Globus pallidus (tissue), 1 donor: ENCODE data around the gene MEGF8.
A peak's percentile ranks its signal among the peaks of the same experiment; 100 is the strongest.

Experiments used
- DNase-seq: peaks from one replicate; pipeline ENCODE4 v3.0.0-alpha.2; 2015; ENCODE audit warnings: low spot score

The MEGF8 gene

DNA sequence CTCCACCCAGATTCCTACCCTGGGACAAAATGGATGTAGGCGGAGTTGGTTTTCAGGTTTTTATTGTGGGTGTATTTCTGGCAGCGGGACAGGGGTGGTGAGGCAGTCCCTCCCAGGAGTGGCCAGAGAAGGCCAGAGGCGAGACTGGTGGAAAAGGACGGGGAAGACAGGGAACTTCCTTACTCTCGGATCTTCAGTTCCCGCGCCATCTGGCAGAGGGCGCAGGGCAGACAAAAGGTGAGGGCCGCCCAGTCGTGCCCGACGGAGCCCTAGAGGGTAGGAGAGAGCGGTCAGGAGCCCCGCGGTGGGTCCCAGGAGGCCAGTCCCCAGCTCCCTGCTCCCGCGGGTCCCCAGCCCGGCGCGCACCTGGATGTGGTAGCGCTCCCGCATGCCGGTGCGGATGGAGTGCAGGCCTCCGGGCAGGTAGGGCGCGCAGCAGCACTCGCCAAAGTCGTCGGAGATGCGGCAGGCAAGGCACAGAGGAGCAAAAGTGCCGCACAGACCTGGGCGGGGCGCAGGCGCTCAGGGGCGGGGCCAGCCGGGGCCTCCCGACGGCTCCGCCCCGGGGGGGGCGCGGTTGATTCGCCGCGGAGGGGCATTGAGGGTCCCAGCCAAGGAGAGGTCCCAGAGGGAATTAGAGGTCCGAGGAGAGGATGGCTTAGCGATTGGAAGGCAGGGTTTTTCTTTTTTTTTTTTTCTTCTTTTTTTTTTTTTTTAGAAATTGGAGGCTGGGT, 61.7 kb downstream of the MEGF8 start:
- DNase-seq: peak; percentile 38

DNA sequence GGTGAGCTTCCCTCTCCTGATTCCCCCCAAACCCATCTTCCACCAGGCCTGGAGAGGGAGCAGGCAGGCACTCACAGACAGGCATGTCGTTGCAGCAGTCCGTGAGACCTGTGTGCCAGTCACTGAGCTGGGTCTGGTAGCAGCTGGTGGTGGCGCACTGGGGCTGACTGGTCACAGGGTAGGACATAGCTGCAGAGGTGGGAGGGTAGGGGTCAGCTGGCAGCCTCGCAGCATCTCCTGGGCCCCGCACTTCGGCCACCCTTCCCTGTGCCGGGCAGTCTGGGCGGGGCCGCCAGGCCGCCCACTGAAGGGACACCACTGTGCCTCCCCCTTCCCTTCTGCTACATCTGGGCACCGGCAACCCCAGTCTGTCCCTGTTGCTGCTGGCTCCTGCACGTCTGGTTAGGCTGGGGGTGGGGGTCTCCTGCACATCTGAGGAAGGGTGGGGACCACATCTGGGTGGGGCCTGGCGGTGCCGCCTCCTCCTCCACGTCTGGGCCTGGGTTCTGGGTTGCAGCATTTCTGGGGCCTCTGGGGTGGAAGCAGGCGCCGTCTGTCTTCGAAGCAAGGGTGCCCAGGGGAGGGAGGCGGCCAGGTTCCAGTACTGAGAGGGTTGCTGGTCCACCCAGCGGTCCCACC, 63.5 kb downstream of the MEGF8 start:
- DNase-seq: no peak

DNA sequence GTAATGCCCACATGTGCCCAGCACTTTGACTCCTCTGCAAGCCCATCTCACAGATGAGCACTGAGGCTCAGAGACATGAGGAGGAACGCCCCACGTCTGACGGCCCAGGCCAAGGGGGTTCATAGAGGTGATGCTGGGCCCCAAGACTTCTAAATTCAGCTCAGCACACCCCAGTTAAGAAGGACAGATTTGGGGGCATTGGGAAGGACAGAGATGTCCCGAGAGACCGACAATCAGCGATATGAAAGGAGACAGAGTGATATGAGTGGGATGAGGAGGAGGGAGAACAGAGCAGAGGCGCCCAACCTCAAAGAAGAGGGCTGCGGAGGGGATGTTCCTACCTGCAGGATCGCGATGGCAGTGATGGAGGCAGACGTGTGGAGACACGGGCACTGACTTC, 64.5 kb downstream of the MEGF8 start, which contains the start of gene CNFN:
CNFN (minus strand) TSS at position 399 of the 400 bp plus-strand sequence. CDS start 1,260 bp downstream, outside the sequence.
- no peak for DNase-seq

DNA sequence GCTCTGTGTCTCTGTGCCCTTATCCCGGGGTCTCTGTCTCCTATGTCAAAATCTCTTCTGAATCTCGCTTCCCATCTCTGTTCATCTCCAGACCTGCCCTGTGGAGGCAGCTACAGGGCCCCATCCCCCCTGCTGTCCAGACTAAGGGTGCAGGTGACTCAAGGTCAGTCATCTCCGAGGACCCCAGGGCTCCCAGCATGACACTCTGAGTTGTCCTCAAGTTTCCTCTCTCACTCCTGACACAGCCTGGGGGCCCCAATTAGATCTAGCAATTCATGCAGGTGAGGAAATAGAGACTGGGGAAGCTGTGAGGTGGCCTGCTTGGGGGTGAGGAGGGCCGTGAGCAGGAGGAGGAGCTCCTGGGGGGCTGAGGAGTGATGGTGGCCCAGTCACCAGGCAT, 66.7 kb downstream of the MEGF8 start:
- DNase-seq: no peak

DNA sequence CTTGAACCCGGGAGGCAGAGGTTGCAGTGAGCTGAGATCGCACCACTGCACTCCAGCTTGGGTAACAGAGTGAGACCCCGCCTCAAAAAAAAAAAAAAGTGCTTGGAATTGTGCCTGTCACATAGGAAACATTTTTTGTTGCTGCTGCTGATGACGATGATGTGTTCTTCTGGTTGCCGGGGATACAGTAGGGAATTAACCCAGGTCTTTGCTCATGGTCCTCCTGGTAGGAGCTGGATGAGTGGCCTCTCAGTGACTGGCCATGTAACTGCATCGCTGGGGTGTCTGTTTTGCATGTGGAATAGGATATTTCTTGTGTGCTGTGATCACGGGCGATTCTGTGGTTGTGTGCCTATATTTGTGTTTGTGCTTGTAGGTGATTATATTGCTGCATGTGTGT, 69.3 kb downstream of the MEGF8 start:
- DNase-seq: no peak

DNA sequence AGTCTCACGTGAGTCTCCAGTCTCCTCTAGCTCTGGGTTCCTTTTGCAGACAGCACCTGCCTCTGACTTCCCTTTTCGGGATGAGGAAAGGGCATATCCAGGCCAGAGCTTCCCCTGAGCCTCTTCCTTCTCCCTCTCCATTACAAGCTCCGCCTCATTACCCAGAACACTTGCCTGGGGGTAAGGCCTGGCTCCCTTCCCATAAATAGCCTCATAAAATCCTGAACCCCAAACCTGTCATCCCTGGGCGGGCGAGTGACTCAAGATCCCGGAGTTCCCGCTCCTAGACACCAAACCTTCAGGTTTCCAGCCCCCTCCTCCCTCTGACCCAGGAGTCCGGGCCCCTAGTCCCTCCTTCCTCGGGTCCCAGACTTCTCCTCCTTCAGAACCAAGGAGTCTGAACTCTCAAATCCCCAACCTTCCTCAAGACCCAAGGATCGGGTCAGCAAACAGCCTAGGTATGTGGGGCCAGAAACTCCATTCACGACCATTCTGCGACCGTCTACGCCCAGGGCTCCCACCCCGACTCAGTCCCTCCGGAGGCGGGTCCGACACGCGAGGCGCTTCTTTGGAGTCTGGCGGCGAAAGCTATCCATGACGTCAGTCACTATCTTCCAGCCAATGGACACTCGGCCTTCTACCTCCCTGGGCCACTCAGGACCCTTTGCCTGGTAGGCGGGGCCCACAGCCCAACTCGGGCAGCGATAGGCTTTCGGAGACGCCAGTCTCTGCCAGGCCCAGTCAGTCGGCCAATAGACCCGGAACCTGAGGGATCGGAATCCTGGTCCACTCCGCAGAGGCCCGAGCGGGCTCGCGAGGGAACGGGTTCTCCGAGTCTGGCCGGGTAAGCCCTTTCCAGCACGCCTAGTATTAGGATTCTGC, 71.2 kb downstream of the MEGF8 start:
- peak; percentile 98 for DNase-seq

DNA sequence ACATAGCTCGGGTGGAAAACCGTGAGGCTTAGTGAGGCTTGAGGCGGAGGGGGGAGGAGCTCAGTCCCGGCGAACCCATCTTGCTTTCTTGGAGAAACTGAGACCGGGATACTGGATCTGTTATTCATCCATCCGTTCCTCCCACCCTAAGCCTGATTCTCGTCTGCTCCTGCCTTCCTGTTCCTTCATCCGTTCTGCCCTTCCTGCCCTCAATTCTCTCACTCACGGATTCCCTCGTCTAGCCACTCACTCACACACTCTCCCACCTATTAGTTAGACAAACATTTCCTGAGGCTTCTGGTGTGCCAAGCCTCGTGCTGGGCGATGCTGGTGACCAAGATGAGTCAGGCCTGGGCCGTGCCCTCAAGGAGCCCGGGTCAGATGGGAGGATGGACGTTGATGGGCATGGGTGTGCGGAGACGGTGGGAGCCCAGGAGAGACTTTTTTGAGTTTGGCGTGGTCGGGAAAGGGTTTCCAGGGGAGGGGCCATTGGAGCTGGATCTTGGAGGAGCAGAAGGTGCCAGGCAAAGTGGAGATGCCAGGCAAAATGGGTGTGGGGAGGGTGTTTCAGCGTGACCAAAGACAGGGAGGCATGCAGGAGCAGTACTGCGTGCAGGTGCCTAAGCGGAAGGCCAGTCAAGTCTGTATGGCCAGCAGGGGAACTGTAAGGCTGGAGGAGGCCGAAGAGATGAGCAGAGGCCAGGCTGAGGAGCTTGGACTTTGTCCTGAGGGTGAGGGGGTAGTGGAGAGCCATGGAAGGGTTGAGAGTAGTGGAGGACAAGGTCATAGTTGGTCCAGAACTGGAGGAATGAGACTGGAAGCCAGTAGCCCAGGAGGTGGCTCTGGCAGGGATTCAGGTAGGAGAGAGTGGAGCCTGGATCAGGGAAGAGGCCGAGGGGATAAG, 72.1 kb downstream of the MEGF8 start:
- DNase-seq: no peak

DNA sequence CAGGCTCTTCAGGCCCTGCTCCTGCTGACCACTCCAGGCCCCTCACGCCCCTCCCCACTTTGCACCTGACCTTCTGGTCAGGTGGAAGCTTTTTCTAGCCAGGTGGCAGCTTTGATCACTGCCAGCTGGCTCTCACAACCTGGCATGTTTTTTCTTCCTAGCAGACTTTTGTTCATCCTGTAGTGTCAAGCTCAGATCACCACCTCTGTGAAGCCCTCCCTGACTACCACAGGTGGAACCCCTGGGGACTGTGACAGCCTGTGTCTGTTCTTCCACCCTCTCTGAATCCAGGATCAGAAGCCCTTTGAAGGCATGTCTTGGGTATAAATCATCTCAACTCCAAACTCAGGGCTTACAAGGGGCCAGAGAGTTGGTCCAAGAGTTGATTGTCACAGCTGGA, 75.0 kb downstream of the MEGF8 start:
- DNase-seq: no peak

DNA sequence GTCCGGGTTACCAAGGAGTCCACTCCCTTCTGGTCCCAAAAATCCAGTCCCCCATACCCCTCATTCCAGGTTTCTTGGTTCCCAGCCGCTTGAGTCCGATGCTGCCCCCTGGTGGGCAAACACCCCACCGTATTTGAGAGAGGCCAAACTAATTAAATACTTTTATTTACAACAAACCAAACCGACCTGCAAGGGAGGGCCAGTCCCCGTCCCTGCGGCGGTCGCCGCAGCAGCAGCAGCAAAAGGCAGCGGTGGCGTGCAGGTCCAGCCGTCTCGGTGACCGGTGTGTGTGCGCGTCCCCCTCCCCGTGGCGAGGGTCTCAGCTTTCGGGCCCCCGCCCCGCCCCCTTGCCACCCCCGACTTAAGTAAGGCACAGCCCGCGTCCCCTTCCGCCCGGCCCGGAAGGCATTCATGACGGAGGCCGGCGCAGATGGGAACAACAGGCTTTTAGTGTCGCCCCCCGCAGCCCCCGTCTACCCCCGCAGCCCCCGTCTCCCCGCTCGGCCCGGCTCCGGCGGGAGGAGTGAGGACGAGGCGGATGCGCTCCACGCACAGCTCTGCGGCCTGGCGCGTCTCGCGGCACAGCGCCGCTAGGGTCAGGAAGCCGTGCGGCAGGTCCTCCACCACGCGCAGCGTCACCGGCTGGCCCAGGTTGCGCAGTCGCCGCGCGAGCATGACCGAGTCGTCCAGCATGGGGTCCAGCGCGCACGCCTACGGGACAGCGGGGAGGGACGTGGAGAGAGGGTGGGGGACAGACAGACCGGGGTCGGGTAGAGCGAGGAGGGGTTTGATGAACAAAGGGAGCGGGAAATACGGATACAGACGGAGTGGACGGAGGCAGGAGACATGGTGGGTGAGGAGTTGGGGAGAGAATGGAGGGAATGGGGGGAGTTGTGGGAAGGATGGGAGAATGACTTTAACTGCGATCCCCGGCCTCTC, 76.2 kb downstream of the MEGF8 start:
- peak; percentile 73 for DNase-seq

DNA sequence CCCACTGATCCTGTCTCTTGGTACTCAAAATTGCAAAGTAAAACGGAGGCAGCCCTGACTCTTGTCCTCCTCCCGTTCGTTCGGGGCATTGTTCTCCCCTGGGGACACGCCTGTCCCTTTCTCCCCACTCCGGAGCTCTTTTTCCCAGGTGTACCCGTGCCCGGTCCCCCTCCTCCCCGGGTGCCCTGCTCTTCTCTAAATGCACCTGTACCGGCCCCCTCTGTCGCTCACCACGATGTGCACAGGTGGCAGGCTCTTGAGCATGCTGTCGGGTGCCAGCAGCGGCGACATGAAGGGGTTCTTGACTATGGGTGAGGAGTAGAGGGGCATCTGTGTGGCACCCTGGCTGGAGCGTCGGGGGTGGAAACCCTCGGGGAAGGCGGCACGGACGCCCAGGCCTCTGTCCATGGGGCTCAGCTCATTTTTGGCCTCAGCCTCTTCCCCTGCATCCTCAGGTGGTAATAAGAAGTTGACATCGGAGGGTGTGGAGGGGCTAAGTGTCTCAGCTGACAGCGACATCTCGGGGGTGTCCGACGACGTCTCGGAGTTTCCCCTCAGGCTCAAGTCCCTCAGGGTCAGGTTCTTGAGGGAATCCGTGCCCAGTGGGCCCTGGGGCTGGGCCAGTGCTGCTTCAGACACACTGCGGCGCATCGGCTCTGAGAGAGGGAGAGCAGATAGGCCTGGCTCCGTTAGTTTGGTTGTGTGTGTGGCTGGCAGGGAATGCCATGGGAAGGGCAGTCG, 77.1 kb downstream of the MEGF8 start:
- DNase-seq: no peak

DNA sequence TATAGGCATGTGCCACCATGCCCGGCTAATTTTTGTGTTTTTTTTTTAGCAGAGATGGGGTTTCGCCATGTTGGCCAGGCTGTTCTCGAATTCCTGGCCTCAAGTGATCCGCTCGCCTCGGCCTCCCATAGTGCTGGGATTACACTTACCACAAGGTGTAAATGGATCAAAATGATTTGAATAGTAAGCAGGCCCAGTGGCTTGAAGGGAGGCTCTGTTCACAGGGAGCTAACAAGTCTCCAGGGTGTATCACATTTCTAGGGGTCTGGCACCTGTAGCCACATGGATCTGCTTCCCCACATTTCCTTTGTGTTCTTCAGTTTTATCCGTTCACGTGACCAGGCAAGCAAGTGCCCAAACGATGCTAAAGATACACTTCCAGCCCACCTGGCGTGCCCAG, 78.2 kb downstream of the MEGF8 start:
- DNase-seq: no peak

DNA sequence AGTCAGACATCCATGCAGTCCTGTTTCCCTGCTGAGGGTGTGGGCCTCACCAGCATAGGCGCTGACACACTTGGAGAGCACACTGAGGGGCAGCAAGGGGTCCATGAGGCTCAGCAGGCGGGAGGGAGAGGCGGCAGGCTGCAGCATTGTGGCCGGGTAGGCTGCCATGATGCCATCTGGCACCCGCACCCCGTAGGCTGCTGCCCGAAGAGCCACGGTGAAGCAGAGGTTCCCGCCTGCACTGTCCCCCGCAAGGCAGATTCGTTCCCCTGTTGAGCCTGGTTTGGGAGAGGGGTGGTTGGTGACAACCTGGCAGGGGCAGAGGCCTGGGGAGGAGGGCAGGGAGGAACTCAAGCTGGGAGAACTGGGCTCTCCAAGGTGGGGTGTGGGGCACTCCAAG, 80.7 kb downstream of the MEGF8 start:
- no peak for DNase-seq

DNA sequence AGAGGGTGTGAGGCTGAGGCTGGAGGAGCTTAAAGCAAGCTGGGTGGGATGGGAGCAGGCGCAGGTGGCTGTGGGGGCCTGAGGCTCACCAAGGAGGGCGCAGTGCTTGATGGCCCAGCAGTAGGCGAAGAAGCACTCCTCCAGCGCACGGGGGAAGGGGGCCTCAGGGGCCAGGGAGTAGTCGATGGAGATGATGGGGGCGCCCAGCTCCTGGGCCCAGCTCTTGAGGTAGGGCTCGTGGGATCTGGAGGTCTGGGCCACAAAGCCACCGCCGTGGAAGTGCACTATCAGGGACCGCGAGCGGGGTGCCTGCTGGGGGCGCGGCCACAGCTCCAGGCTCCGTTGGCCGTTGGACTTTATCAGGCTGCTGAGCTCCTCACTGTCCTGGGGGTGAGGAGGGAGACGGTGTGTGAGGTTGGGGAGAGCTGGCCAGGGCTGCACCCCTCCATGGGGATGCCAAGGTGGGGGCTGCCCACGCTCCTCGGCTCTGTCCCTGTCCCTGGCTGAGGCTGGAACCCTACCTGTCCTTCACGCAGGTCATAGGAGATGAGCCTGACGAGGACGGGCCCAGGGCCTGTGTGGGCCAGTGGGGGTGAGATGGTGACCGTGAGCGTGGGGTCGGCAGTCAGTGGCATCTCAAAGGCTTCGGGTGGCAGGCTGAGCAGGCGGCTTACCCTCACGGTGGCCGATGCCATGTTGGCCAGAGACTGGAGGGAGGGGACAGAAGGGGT, 81.8 kb downstream of the MEGF8 start:
- DNase-seq: no peak

DNA sequence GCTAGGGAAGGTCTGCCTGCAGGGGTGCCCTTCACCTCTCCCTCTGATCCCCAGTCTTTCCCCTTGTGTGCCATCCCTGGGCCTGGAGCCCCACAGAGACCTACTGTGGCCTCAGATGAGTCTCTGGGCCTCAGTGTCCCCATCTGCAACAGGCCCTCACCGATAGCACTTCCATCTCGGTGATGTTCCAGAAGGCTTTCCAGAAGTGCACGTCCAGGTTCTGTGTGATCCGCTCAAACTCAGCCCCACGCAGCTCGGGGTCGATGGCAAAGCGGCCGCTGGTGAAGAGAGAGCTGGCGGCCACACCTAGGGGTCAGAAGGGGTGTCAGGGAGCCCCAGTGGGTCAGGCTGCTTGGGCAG, 82.4 kb downstream of the MEGF8 start:
- DNase-seq: no peak

DNA sequence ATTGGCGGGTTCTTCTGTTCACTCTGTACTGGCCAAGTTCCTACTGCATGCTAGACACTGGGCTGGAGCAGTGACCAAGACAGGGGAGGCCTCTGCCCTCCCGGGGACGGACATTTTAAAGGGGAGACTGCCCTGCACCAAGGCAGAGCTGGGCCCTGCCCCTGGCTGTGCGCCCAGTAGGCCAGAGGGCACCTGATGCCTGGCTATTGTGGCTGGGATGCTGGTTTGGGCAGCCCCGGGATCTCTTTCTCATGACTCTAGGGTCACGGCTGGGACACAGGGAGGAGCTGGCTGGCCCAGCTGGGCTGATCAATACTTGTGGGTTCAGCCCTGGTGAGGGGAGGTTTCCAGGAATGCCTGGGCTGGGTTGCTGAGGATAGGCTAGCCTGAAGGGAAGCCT, 84.0 kb downstream of the MEGF8 start:
- DNase-seq: no peak

DNA sequence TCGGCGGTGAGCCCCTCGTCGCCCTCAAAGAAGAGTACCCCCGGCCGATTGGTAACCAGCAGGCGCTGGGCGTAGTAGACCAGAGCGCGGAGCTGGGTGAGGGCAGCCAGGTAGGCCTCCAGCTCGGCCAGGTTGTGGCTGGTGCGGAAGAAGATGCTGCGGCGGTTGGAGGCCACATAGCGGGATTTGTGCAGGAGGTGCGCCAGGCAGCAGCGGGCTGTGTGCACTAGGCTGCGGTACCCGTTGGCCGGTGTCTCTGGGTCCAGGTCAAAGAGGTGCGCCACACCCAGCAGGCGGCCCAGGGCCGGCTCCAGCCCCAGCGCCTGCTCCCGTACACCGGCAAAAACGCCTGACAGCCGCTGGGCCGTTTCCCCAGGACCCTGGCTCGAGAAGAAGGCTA, 84.9 kb downstream of the MEGF8 start:
- DNase-seq: no peak

DNA sequence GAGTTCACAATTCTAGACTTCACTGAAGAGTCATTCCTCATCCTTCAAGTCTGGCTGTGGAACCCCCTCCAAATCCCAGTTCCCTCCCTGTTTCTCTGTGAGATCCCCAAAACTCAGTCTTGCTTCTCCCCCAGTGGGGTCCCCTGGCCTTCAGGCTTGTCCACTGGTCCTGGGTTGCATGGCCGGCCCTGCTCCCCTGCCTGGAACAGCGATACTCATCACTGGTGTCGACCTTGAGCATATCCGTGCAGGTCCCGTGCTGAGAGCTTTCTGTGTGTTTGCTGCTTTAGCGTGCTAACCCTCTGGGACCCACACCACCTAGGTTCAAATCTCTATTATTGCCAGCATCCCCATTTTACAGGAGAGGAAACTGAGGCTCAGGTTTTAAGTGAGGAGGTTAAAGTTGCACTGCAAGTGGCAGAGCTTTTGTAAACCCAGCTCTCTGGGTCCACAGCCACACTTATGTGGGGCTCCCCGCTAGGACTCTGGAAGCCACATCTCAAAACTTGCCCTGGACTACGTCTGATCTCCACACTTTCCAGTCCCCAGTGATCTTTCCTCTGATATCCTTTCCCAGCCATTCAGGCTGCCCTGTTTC, 86.2 kb downstream of the MEGF8 start:
- DNase-seq: peak; percentile 23

DNA sequence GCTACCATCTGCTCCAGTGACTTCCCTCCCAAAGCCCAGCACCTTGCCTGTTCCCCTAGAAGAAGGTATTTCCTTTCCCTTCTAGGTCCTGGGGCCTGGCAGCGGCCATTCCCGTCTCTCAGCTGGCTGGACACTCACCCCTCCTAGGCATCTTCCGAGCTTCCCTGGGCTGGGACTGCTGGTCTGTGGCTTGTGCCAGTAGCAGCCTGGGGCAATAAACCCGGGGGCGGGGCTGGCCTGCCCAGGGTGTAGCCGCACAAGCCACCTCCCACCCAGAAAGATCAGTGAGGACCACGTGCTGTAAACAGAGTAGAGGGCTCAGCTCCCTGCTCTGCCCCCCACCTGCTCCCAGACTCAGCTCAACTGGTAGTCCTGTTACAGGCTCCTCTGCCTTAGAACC, 86.8 kb downstream of the MEGF8 start:
- peak; percentile 93 for DNase-seq

DNA sequence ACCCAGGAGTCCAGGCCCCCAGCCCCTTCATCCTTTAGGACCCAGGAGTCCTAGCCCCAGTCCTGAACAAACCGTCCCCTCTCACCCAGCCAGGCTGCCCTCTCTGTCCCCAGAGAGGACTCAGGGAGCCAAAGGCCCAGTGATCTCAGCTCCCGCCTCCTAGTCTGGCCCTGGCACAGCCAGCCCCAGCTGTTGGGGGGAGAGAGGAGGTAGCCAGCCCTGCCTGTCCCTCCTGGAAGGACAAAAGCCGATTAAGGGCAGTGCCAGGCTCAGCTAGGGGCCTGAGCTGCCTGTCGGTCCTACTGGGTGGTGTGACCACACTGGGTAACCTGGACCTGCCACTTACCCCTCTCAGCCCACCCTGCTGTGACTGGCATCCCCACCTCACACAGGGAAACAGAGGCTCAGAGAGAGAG, 87.2 kb downstream of the MEGF8 start:
- peak; percentile 94 for DNase-seq
